ENCODE measurements around the gene GRPR. TPM values are rescaled to one million over a fixed set of nuclear protein-coding genes. Genes with fewer than 3 reads are reported as not detected.

The GRPR gene
- total and polyA plus RNA-seq, 4 donors: 0.08 TPM; not detected in 3

- TF ChIP-seq CTCF (IDR thresholded peaks at IDR 0.05; ENCODE audit: low read depth, low read length, missing input control): no peak
- TF ChIP-seq FOXA1 (IDR thresholded peaks at IDR 0.05): no peak
- no peak for TF ChIP-seq SP1 (IDR thresholded peaks at IDR 0.05)
- TF ChIP-seq HNF4G (IDR thresholded peaks at IDR 0.05): no peak
- no peak for TF ChIP-seq EGR1 (IDR thresholded peaks at IDR 0.05; ENCODE audit: low read depth in 2 of 2)
- TF ChIP-seq NR2F2 (IDR thresholded peaks at IDR 0.05): no peak
- no peak for TF ChIP-seq GABPA (IDR thresholded peaks at IDR 0.05 in 1 of 2, conservative IDR thresholded peaks at IDR 0.05 in 1 of 2)
Measured at GRCh38 chrX:16140448-16140847, 17.1 kb downstream of the GRPR start (continued).

GRCh38 chrX:16140983-16141382, 17.6 kb downstream of the GRPR start:
- H3K27me3 ChIP-seq (ENCODE audit: control insufficient read depth in 4 of 4, insufficient read depth in 4 of 4, low read length in 3 of 4): no peaks in the 10 kb centered on the region
- no peak for TF ChIP-seq ZBTB33 (IDR thresholded peaks at IDR 0.05)
- no peak for TF ChIP-seq REST (IDR thresholded peaks at IDR 0.05)
- no peak for TF ChIP-seq YY1 (IDR thresholded peaks at IDR 0.05)
- TF ChIP-seq HNF4A (conservative IDR thresholded peaks at IDR 0.05): no peak

GRCh38 chrX:16141422-16142245, 18.3 kb downstream of the GRPR start:
- no peak for DNase-seq (ENCODE audit: low spot score)
- TF ChIP-seq JUND (IDR thresholded peaks at IDR 0.05) (no peak), NR2F2 (IDR thresholded peaks at IDR 0.05) (no peak), HNF4G (IDR thresholded peaks at IDR 0.05) (no peak), ZBTB33 (IDR thresholded peaks at IDR 0.05) (no peak)
- Histone ChIP-seq H3K4me1 (ENCODE audit: control insufficient read depth in 4 of 4, insufficient read depth in 4 of 4, low read length in 3 of 4) (no peaks in the 10 kb centered on the region), H3K9me3 (ENCODE audit: control insufficient read depth in 4 of 4, low read length in 3 of 4) (no peaks in the 10 kb centered on the region), H3K36me3 (ENCODE audit: control insufficient read depth in 4 of 4, insufficient read depth in 3 of 4, low read depth in 1 of 4, low read length in 3 of 4) (no peaks in the 10 kb centered on the region), H3K9ac (ENCODE audit: low read depth in 1 of 2, low read length in 2 of 2) (no peak overlapping the region), H3K27ac (ENCODE audit: low read depth in 1 of 2, low read length in 2 of 2) (no peak overlapping the region), H3K27me3 (ENCODE audit: control insufficient read depth in 4 of 4, insufficient read depth in 4 of 4, low read length in 3 of 4) (no peaks in the 10 kb centered on the region), H3K4me3 (ENCODE audit: low read depth in 1 of 3, low read length in 3 of 3) (no peak overlapping the region)
- whole genome bisulfite sequencing: 89% methylated on average over 4 of the region's 4 CpGs

More at GRCh38 chrX:16140983-16141382, 17.6 kb downstream of the GRPR start:
- Histone ChIP-seq H3K4me1 (ENCODE audit: control insufficient read depth in 4 of 4, insufficient read depth in 4 of 4, low read length in 3 of 4) (no peaks in the 10 kb centered on the region), H3K4me3 (ENCODE audit: low read depth in 1 of 3, low read length in 3 of 3) (no peak overlapping the region), H3K27ac (ENCODE audit: low read depth in 1 of 2, low read length in 2 of 2) (no peak overlapping the region), H3K36me3 (ENCODE audit: control insufficient read depth in 4 of 4, insufficient read depth in 3 of 4, low read depth in 1 of 4, low read length in 3 of 4) (no peaks in the 10 kb centered on the region), H3K9ac (ENCODE audit: low read depth in 1 of 2, low read length in 2 of 2) (no peak overlapping the region), H3K9me3 (ENCODE audit: control insufficient read depth in 4 of 4, low read length in 3 of 4) (no peaks in the 10 kb centered on the region)
- DNase-seq (ENCODE audit: low spot score): no peak
